ENCODE results near the gene RDM1. TPM values are rescaled to one million over a fixed set of nuclear protein-coding genes. Genes with fewer than 3 reads are reported as not detected.

Gene RDM1
- total RNA-seq, 1 experiment from 2014 or later = 2.1 TPM

- Histone ChIP-seq H3K36me3 (ENCODE audit: insufficient read depth, low read length, poor library complexity, severe bottlenecking) (no peaks in the 10 kb centered on the region), H3K27ac (ENCODE audit: low read depth, low read length, poor library complexity, severe bottlenecking) (no peak overlapping the region), H3K4me1 (ENCODE audit: insufficient read depth, low read length, poor library complexity, severe bottlenecking) (no peaks in the 10 kb centered on the region), H3K27me3 (replicated peaks; ENCODE audit: insufficient read depth, low read depth, low read length, poor library complexity) (no peaks in the 10 kb centered on the region), H3K4me3 (ENCODE audit: low read depth, low read length, poor library complexity, severe bottlenecking) (no peak overlapping the region), H3K9me3 (ENCODE audit: low read depth, low read length, poor library complexity, severe bottlenecking) (no peaks in the 10 kb centered on the region)
- ChIA-PET POLR2A (ENCODE audit: low non-redundant PET) (no interaction called here), CTCF (interaction anchor here (0.5 to 0.7 kb wide), 2 partner anchors 26 to 175 kb away, joined by 3 to 6 read pairs; no protein-coding TSS in a partner anchor)
- intact Hi-C loops (cut with micrococcal nuclease; ENCODE audit: unreplicated experiment) = loop anchor here (10.0 kb wide), 1 partner anchor 171 kb away; no protein-coding TSS in a partner anchor
- no TSS peak for BruUV-seq (replicated peaks)
- no peak for DNase-seq (ENCODE audit: low spot score)
- TF ChIP-seq CTCF (conservative IDR thresholded peaks at IDR 0.05; ENCODE audit: low read depth, low read length) (no peak), EZH2 (IDR thresholded peaks at IDR 0.05; ENCODE audit: borderline replicate concordance, low read depth, low read length, poor library complexity, severe bottlenecking) (no peak)
Measured at GRCh38 chr17:35973333-35974260, 43.0 kb upstream of the RDM1 start.

- Histone ChIP-seq H3K27ac (ENCODE audit: low read depth, low read length, poor library complexity, severe bottlenecking) (no peak overlapping the region), H3K9me3 (ENCODE audit: low read depth, low read length, poor library complexity, severe bottlenecking) (no peaks in the 10 kb centered on the region), H3K4me3 (ENCODE audit: low read depth, low read length, poor library complexity, severe bottlenecking) (no peak overlapping the region), H3K4me1 (ENCODE audit: insufficient read depth, low read length, poor library complexity, severe bottlenecking) (no peaks in the 10 kb centered on the region), H3K27me3 (replicated peaks; ENCODE audit: insufficient read depth, low read depth, low read length, poor library complexity) (no peaks in the 10 kb centered on the region), H3K36me3 (ENCODE audit: insufficient read depth, low read length, poor library complexity, severe bottlenecking) (no peaks in the 10 kb centered on the region)
- BruUV-seq (replicated peaks) = no TSS peak
- intact Hi-C loops (cut with micrococcal nuclease; ENCODE audit: unreplicated experiment) = loop anchor here (10.0 kb wide), 1 partner anchor 172 kb away; no protein-coding TSS in a partner anchor
- TF ChIP-seq EZH2 (IDR thresholded peaks at IDR 0.05; ENCODE audit: borderline replicate concordance, low read depth, low read length, poor library complexity, severe bottlenecking) (no peak), CTCF (conservative IDR thresholded peaks at IDR 0.05; ENCODE audit: low read depth, low read length) (no peak)
- POLR2A ChIA-PET (ENCODE audit: low non-redundant PET) = no interaction called here
- DNase-seq (ENCODE audit: low spot score) = no peak
- CTCF ChIA-PET = interaction anchor here (0.5 to 0.7 kb wide), 2 partner anchors 27 to 176 kb away, joined by 3 to 6 read pairs; no protein-coding TSS in a partner anchor
Measured at GRCh38 chr17:35972945-35973332, 42.4 kb upstream of the RDM1 start.

GRCh38 chr17:35972535-35972934, 42.0 kb upstream of the RDM1 start:
- DNase-seq (ENCODE audit: low spot score) = no peak
- Histone ChIP-seq H3K27me3 (replicated peaks; ENCODE audit: insufficient read depth, low read depth, low read length, poor library complexity) (no peaks in the 10 kb centered on the region), H3K27ac (ENCODE audit: low read depth, low read length, poor library complexity, severe bottlenecking) (no peak overlapping the region), H3K4me1 (ENCODE audit: insufficient read depth, low read length, poor library complexity, severe bottlenecking) (no peaks in the 10 kb centered on the region), H3K9me3 (ENCODE audit: low read depth, low read length, poor library complexity, severe bottlenecking) (no peaks in the 10 kb centered on the region), H3K36me3 (ENCODE audit: insufficient read depth, low read length, poor library complexity, severe bottlenecking) (no peaks in the 10 kb centered on the region), H3K4me3 (ENCODE audit: low read depth, low read length, poor library complexity, severe bottlenecking) (no peak overlapping the region)
- intact Hi-C loops (cut with micrococcal nuclease; ENCODE audit: unreplicated experiment) = loop anchor here (10.0 kb wide), 1 partner anchor 172 kb away; no protein-coding TSS in a partner anchor
- TF ChIP-seq CTCF (conservative IDR thresholded peaks at IDR 0.05; ENCODE audit: low read depth, low read length) = no peak
- no peak for TF ChIP-seq EZH2 (IDR thresholded peaks at IDR 0.05; ENCODE audit: borderline replicate concordance, low read depth, low read length, poor library complexity, severe bottlenecking)
- CTCF ChIA-PET = interaction anchor here (0.7 kb wide), 1 partner anchor 176 kb away, joined by 3 read pairs; no protein-coding TSS in a partner anchor
- POLR2A ChIA-PET (ENCODE audit: low non-redundant PET) = no interaction called here
- BruUV-seq (replicated peaks) = no TSS peak

All from A673 (cell line).